ENCODE data around the gene ZKSCAN2. TPM values are rescaled to one million over a fixed set of nuclear protein-coding genes. Genes with fewer than 3 reads are reported as not detected.

ZKSCAN2 gene
- total and polyA plus RNA-seq, 8 donors, result 4.4 to 11.0 (median 9.8) TPM

DNA sequence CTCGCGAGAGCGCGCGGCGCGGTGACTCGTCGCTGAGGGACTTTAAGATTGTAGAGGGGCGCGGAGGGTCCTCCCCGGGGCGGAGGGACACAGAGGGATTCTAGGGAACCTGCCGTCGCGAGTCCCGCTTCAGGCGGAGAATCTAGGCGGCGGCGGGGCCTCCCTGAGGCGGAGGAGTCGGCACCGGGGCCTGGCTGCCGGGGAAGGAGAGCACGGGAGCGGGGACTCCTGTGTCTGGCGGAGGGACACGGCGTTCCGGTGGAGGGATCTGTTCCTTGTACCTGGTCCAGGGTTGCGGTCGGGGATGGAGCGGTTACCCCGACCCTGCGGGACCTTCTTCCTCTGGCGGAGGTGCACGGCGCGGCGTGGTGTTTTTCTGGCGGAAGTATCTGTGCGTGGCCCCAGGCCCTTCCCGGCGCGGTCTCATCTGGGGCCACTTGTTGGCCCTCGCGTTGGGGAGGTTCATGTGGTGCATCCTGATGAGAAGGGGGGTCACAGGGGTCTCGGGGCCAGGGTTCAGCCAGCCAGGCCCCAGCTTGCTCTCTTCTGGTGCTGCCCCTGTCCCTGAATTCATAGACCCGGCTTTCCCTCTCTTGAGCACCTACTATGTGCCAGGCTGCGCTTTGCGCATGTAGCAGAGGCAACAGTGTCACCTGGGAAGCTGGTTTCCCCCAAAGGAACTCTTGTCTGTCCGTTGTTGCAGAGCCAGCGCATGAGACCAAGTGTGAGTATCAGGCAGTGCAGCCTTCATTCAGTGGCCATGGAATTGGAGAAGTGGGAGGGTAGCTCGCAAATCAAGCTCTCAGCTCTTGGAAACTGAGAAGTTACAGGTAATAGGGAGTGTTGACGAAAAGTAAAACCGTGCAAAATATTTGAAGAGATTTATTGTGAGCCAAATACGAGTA lies 563 bp upstream of the ZKSCAN2 start:
- ATAC-seq, result peak; percentile 62
- Histone ChIP-seq H3K9me3 (no peaks in the 10 kb centered on the region), H3K27ac (peak overlapping the region; percentile 97 to 98), H3K36me3 (peaks cover 0 to 14% of the 10 kb centered on the region in 2 donors), H3K4me1 (peaks cover 13 to 35% of the 10 kb centered on the region in 2 donors), H3K27me3 (no peaks in the 10 kb centered on the region), H3K4me3 (peak overlapping the region; percentile 70 to 82)
- no peak for TF ChIP-seq CTCF (IDR thresholded peaks at IDR 0.05)
- intact Hi-C loops (cut with DNase I), result no loop called here
- peak; percentile 81 to 93 (median 86) for DNase-seq

GRCh38 chr16:25256695-25257469 lies 763 bp downstream of the ZKSCAN2 start:
- Histone ChIP-seq H3K9me3 (no peaks in the 10 kb centered on the region), H3K27ac (peak overlapping the region in 1 of 2 donors; percentile 98), H3K27me3 (no peaks in the 10 kb centered on the region), H3K4me3 (peak overlapping the region; percentile 70 to 82), H3K36me3 (peaks cover 0 to 23% of the 10 kb centered on the region in 2 donors), H3K4me1 (peaks cover 13 to 35% of the 10 kb centered on the region in 2 donors)
- peak in 2 of 4 donors; percentile 6 to 9 for DNase-seq
- intact Hi-C loops (cut with DNase I), result no loop called here
- ATAC-seq, result peak; percentile 1
- TF ChIP-seq CTCF (IDR thresholded peaks at IDR 0.05), result no peak

DNA sequence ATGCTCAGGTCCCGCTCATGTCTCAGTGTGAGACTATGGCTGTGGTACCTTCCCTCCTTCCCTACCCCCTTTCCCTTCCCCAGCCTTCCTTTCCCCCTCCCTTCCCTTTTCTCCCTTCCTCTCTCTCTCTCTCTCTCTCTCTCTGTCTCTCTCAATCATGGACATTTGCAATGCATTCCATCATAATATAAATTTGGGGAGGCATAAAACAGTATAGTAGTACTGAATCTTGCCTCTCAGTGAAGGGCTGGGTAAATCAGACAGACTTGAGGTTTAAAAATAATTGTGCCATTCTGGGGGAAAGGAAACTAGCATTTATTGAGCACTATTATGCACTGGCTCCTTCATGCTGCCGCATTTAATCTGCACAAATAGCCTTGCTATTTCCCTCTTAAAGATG lies 4.3 kb downstream of the ZKSCAN2 start:
- H3K27ac ChIP-seq, result no peak overlapping the region
- no peak overlapping the region for H3K4me3 ChIP-seq
- no peak for DNase-seq
- intact Hi-C loops (cut with DNase I), result no loop called here
- H3K9me3 ChIP-seq, result no peaks in the 10 kb centered on the region
- H3K27me3 ChIP-seq, result no peaks in the 10 kb centered on the region
- H3K36me3 ChIP-seq, result peaks cover 0 to 35% of the 10 kb centered on the region in 2 donors
- peaks cover 8 to 22% of the 10 kb centered on the region in 2 donors for H3K4me1 ChIP-seq
- TF ChIP-seq CTCF (IDR thresholded peaks at IDR 0.05), result no peak
- ATAC-seq, result no peak

GRCh38 chr16:25250467-25250866 lies 7.2 kb downstream of the ZKSCAN2 start:
- peaks cover 0 to 5% of the 10 kb centered on the region in 2 donors for H3K9me3 ChIP-seq
- peaks cover 0 to 2% of the 10 kb centered on the region in 2 donors for H3K4me1 ChIP-seq
- H3K4me3 ChIP-seq, result no peak overlapping the region
- DNase-seq (no peak), ATAC-seq (no peak)
- H3K27ac ChIP-seq, result no peak overlapping the region
- peaks cover 0 to 48% of the 10 kb centered on the region in 2 donors for H3K36me3 ChIP-seq
- no peaks in the 10 kb centered on the region for H3K27me3 ChIP-seq
- no peak for TF ChIP-seq CTCF (IDR thresholded peaks at IDR 0.05)
- intact Hi-C loops (cut with DNase I), result no loop called here

- Histone ChIP-seq H3K27me3 (no peaks in the 10 kb centered on the region), H3K36me3 (peaks cover 0 to 20% of the 10 kb centered on the region in 2 donors), H3K27ac (no peak overlapping the region), H3K4me3 (no peak overlapping the region), H3K9me3 (no peaks in the 10 kb centered on the region), H3K4me1 (no peaks in the 10 kb centered on the region)
- DNase-seq, result no peak
- TF ChIP-seq CTCF (IDR thresholded peaks at IDR 0.05), result no peak
- ATAC-seq, result no peak
- intact Hi-C loops (cut with DNase I), result loop anchor here in 1 of 2 donors (10.0 kb wide), 1 partner anchor 181 kb away; no protein-coding TSS in a partner anchor
These were observed 21.7 kb downstream of the ZKSCAN2 start for GRCh38 chr16:25235991-25236390.
